ENCODE results near the gene SH3BP2. TPM values are rescaled to one million over a fixed set of nuclear protein-coding genes. Genes with fewer than 3 reads are reported as not detected.

SH3BP2 gene
- polyA plus RNA-seq, 1 experiment = 14.8 TPM

GRCh38 chr4:2799971-2800690 lies 7.2 kb downstream of the SH3BP2 start:
- Histone ChIP-seq H3K27me3 (ENCODE audit: control insufficient read depth, insufficient read depth, low read length) (no peaks in the 10 kb centered on the region), H3K9me3 (ENCODE audit: control insufficient read depth, insufficient read depth, low read length) (no peaks in the 10 kb centered on the region; the same call in 1 of the 2 replicates), H3K4me3 (ENCODE audit: low read depth, low read length) (no peak overlapping the region), H3K27ac (ENCODE audit: low read depth, low read length) (no peak overlapping the region)
- DNase-seq (ENCODE audit: low read depth, low spot score) = no peak
- CTCF ChIA-PET = no interaction called here
- TF ChIP-seq CTCF (IDR thresholded peaks at IDR 0.05; ENCODE audit: low read depth, low read length) = no peak
- POLR2A ChIA-PET = no interaction called here

- ChIA-PET POLR2A (no interaction called here), CTCF (no interaction called here)
- DNase-seq (ENCODE audit: low read depth, low spot score) = no peak
- TF ChIP-seq CTCF (IDR thresholded peaks at IDR 0.05; ENCODE audit: low read depth, low read length) = no peak
- H3K27me3 ChIP-seq (ENCODE audit: control insufficient read depth, insufficient read depth, low read length) = no peaks in the 10 kb centered on the region
- H3K27ac ChIP-seq (ENCODE audit: low read depth, low read length) = peak overlapping the region; percentile 89
- H3K9me3 ChIP-seq (ENCODE audit: control insufficient read depth, insufficient read depth, low read length) = no peaks in the 10 kb centered on the region; the same call in 1 of the 2 replicates
- peak overlapping the region; percentile 7; the same call in 1 of the 2 replicates for H3K4me3 ChIP-seq (ENCODE audit: low read depth, low read length)
These were observed 8.1 kb downstream of the SH3BP2 start for GRCh38 chr4:2800691-2801596.

- Histone ChIP-seq H3K27me3 (ENCODE audit: control insufficient read depth, insufficient read depth, low read length) (no peaks in the 10 kb centered on the region), H3K27ac (ENCODE audit: low read depth, low read length) (no peak overlapping the region), H3K9me3 (ENCODE audit: control insufficient read depth, insufficient read depth, low read length) (no peaks in the 10 kb centered on the region; the same call in 1 of the 2 replicates), H3K4me3 (ENCODE audit: low read depth, low read length) (no peak overlapping the region)
- POLR2A ChIA-PET = no interaction called here
- no peak for TF ChIP-seq CTCF (IDR thresholded peaks at IDR 0.05; ENCODE audit: low read depth, low read length)
- DNase-seq (ENCODE audit: low read depth, low spot score) = no peak
- CTCF ChIA-PET = no interaction called here
These were observed 10.0 kb downstream of the SH3BP2 start for GRCh38 chr4:2802618-2803531.

- TF ChIP-seq CTCF (IDR thresholded peaks at IDR 0.05; ENCODE audit: low read depth, low read length) = no peak
- Histone ChIP-seq H3K27ac (ENCODE audit: low read depth, low read length) (no peak overlapping the region), H3K27me3 (ENCODE audit: control insufficient read depth, insufficient read depth, low read length) (no peaks in the 10 kb centered on the region), H3K4me3 (ENCODE audit: low read depth, low read length) (no peak overlapping the region), H3K9me3 (ENCODE audit: control insufficient read depth, insufficient read depth, low read length) (no peaks in the 10 kb centered on the region; the same call in 1 of the 2 replicates)
- ChIA-PET CTCF (no interaction called here), POLR2A (interaction anchor here (0.6 kb wide), 1 partner anchor 398 kb away, joined by 11 read pairs; no protein-coding TSS in a partner anchor)
- DNase-seq (ENCODE audit: low read depth, low spot score) = no peak
These were observed 11.0 kb downstream of the SH3BP2 start for GRCh38 chr4:2803624-2804448.
